Measurements from ENCODE around the gene ZNF474.

Gene ZNF474

GRCh38 chr5:122183788-122184170 is 54.4 kb downstream of the ZNF474 start:
- no peaks in the 10 kb centered on the region for H3K36me3 ChIP-seq (replicated peaks)
- no peaks in the 10 kb centered on the region for H3K27me3 ChIP-seq (replicated peaks)
- TF ChIP-seq CTCF (IDR thresholded peaks at IDR 0.05; ENCODE audit: low read depth, low read length, missing control alignments) = no peak
- no peak for DNase-seq
- no peak overlapping the region for H3K4me3 ChIP-seq (ENCODE audit: low read depth, low read length)
- in situ Hi-C loops (cut with HindIII; ENCODE audit: low pct_ligation_motif_present, low sequenced_read_pairs) = no loop called here
- peak overlapping the region; percentile 93 for H3K27ac ChIP-seq

- no peak overlapping the region for H3K4me3 ChIP-seq (ENCODE audit: low read depth, low read length)
- no peak for TF ChIP-seq CTCF (IDR thresholded peaks at IDR 0.05; ENCODE audit: low read depth, low read length, missing control alignments)
- no peaks in the 10 kb centered on the region for H3K27me3 ChIP-seq (replicated peaks)
- in situ Hi-C loops (cut with HindIII; ENCODE audit: low pct_ligation_motif_present, low sequenced_read_pairs) = no loop called here
- DNase-seq = no peak
- H3K36me3 ChIP-seq (replicated peaks) = no peaks in the 10 kb centered on the region
- no peak overlapping the region for H3K27ac ChIP-seq
These were observed 55.4 kb downstream of the ZNF474 start for GRCh38 chr5:122184676-122185255.

- no peak for TF ChIP-seq CTCF (IDR thresholded peaks at IDR 0.05; ENCODE audit: low read depth, low read length, missing control alignments)
- no peaks in the 10 kb centered on the region for H3K27me3 ChIP-seq (replicated peaks)
- H3K27ac ChIP-seq = no peak overlapping the region
- no peaks in the 10 kb centered on the region for H3K36me3 ChIP-seq (replicated peaks)
- peak; percentile 41 for DNase-seq
- in situ Hi-C loops (cut with HindIII; ENCODE audit: low pct_ligation_motif_present, low sequenced_read_pairs) = no loop called here
- no peak overlapping the region for H3K4me3 ChIP-seq (ENCODE audit: low read depth, low read length)
These were observed 58.1 kb downstream of the ZNF474 start for GRCh38 chr5:122187426-122187825.

- no peaks in the 10 kb centered on the region for H3K27me3 ChIP-seq (replicated peaks)
- no peak overlapping the region for H3K27ac ChIP-seq
- no peak for DNase-seq
- in situ Hi-C loops (cut with HindIII; ENCODE audit: low pct_ligation_motif_present, low sequenced_read_pairs) = no loop called here
- TF ChIP-seq CTCF (IDR thresholded peaks at IDR 0.05; ENCODE audit: low read depth, low read length, missing control alignments) = no peak
- no peaks in the 10 kb centered on the region for H3K36me3 ChIP-seq (replicated peaks)
- no peak overlapping the region for H3K4me3 ChIP-seq (ENCODE audit: low read depth, low read length)
These were observed 60.8 kb downstream of the ZNF474 start for GRCh38 chr5:122190156-122190555.

- peak; percentile 82 for DNase-seq
- Histone ChIP-seq H3K27ac (no peak overlapping the region), H3K36me3 (replicated peaks) (no peaks in the 10 kb centered on the region), H3K27me3 (replicated peaks) (no peaks in the 10 kb centered on the region), H3K4me3 (ENCODE audit: low read depth, low read length) (no peak overlapping the region)
- in situ Hi-C loops (cut with HindIII; ENCODE audit: low pct_ligation_motif_present, low sequenced_read_pairs) = no loop called here
- peak; percentile 66 for TF ChIP-seq CTCF (IDR thresholded peaks at IDR 0.05; ENCODE audit: low read depth, low read length, missing control alignments)
These were observed 63.5 kb downstream of the ZNF474 start for GRCh38 chr5:122192497-122193496.
